CD4-positive, alpha-beta T cell (primary cell): ENCODE data around the gene NGRN. TPM values are rescaled to one million over a fixed set of nuclear protein-coding genes. Genes with fewer than 3 reads are reported as not detected.

Experiments
- ATAC-seq: fragments of 200-7000 bp; cut with Tn5 transposase; one replicate; pipeline ENCODE4 v1.10.0; 2022; ENCODE audit warnings: mild to moderate bottlenecking; ENCODE audit not compliant: poor library complexity
- CTCF ChIA-PET: fragments of 350-600 bp; sonication (Branson Sonifier 250); formaldehyde crosslinking; loops from one replicate; lab custom pipeline; 2021; ENCODE audit warnings: antibody characterized with exemption, inconsistent platforms; lab: Charles Lee
- POLR2A ChIA-PET: fragments of 350-600 bp; sonication (Branson Sonifier 250); formaldehyde crosslinking; loops from one replicate; lab custom pipeline; 2021; ENCODE audit warnings: antibody characterized with exemption, inconsistent platforms; lab: Charles Lee
- DNase-seq, 14 experiments: peaks; one replicate each; pipeline ENCODE4 v3.0.0-alpha.2; 2013 to 2020; ENCODE audit warnings: mixed read lengths in 2 of 14
- H3K27ac ChIP-seq, 2 donors: one replicate each; pipeline versions ENCODE4 v1.5.1 to v1.7.0; 2013; ENCODE audit warnings: low read length in 2 of 2, low read depth in 1 of 2, mild to moderate bottlenecking in 1 of 2
- H3K27me3 ChIP-seq, 2 experiments: 1 replicate in 1 of 2; 2 replicates in 1 of 2; pipeline versions ENCODE4 v1.6.1 to v1.7.0; 2013; ENCODE audit warnings: low read length in 2 of 2, control low read depth in 1 of 2, mild to moderate bottlenecking in 1 of 2, moderate library complexity in 1 of 2; ENCODE audit not compliant: insufficient read depth in 2 of 2, control insufficient read depth in 1 of 2
- H3K36me3 ChIP-seq: one replicate; pipeline ENCODE4 v1.6.1; 2013; ENCODE audit warnings: low read length, control low read depth; ENCODE audit not compliant: insufficient read depth
- H3K4me1 ChIP-seq: one replicate; pipeline ENCODE4 v1.6.1; 2013; ENCODE audit warnings: low read length, control low read depth; ENCODE audit not compliant: insufficient read depth
- H3K4me3 ChIP-seq: one replicate; pipeline ENCODE4 v1.5.1; 2013; ENCODE audit warnings: mild to moderate bottlenecking, low read length, moderate library complexity
- H3K9me3 ChIP-seq, 2 experiments: 1 replicate in 1 of 2; 2 replicates in 1 of 2; pipeline versions ENCODE4 v1.6.1 to v1.7.0; 2013; ENCODE audit warnings: low read length in 2 of 2, mild to moderate bottlenecking in 2 of 2, control low read depth in 1 of 2, moderate library complexity in 1 of 2; ENCODE audit not compliant: control insufficient read depth in 1 of 2, insufficient read depth in 1 of 2
- H3K27ac Mint-ChIP-seq: one replicate; pipeline ENCODE4 v1.8.0; 2020; ENCODE audit warnings: mixed read lengths
- H3K27me3 Mint-ChIP-seq: one replicate; pipeline ENCODE4 v1.8.0; 2021; ENCODE audit warnings: mixed read lengths
- H3K36me3 Mint-ChIP-seq: one replicate; pipeline ENCODE4 v1.8.0; 2021; ENCODE audit warnings: low read depth, mixed read lengths
- H3K4me1 Mint-ChIP-seq: one replicate; pipeline ENCODE4 v1.8.0; 2021; ENCODE audit warnings: low read depth, mixed read lengths
- H3K4me3 Mint-ChIP-seq: one replicate; pipeline ENCODE4 v1.8.0; 2020; ENCODE audit warnings: mild to moderate bottlenecking, mixed read lengths
- H3K9me3 Mint-ChIP-seq: one replicate; pipeline ENCODE4 v1.8.0; 2020; ENCODE audit warnings: mixed read lengths
- intact Hi-C, 2 experiments: fragments of 100-400 bp; cut with DNase I in 1 of 2; cut with micrococcal nuclease in 1 of 2; formaldehyde crosslinking; loops; one replicate each; pipeline versions ENCODE4 v1.15.1 to v1.9.0; 2023 to 2025; cut with DNase I, micrococcal nuclease
- total RNA-seq, 174 experiments: library from RNA in 2 of 174; stranded (reverse) in 2 of 174; gene quantifications; one replicate each; pipeline ENCODE4 v1.2.3 and lab custom pipeline; 2021 to 2026
- TF ChIP-seq, protein P1 (sequence below): fragments of 200-600 bp; IDR thresholded peaks from one replicate; pipeline ENCODE4 v1.8.0; 2022; ENCODE audit warnings: antibody characterized with exemption, mild to moderate bottlenecking

The NGRN gene
- total RNA-seq, 2 experiments from 2014 or later, result 55.7 to 58.4 TPM

DNA sequence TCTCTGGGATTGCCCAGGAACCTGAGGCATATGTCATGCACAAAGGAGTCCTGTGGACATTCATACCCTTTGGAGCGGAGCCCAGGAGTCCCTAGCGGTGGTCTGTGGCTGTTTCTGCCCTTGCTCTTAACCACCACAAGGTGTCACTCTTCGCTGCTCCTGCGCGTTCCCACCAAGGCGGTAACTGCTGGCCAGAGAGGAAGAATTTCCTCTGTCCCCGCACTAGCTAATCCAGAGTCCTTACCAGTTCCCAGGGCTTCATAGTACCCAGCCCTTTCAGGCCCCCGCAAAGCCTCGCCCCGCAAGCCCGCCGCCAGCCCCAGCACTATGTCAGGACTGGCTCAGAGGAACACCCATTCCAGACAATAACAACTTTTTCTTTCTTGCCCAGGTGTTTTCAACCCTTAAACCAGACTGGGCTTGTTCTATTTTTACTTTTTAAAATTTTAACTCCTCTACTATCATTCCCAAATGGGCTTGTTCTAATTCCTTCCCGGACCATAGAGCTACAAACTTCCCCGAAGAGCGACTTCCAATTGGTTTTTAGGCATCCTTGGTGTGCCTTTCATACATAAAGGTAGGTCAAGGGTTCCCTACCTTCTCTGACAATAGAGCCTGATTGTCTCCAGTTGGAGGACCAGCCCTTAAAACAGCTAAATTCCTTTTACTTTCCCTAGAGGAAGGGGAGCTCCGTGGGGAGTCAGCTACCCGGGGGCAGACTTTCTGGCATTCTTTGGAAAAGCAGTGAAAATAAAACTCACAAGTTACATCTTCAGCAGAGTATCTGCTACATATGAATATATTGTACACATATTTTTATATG lies 54.8 kb downstream of the NGRN start:
- peak; percentile 43 to 87 (median 56) for DNase-seq
- Histone ChIP-seq H3K27me3 (no peaks in the 10 kb centered on the region), H3K4me3 (no peak overlapping the region), H3K36me3 (no peaks in the 10 kb centered on the region), H3K9me3 (no peaks in the 10 kb centered on the region), H3K27ac (no peak overlapping the region), H3K4me1 (peaks cover 7% of the 10 kb centered on the region)
- peak; percentile 96 for ATAC-seq
- CTCF ChIA-PET, result interaction anchor here (0.6 to 3.3 kb wide), 30 partner anchors 9 to 566 kb away, joined by 3 to 37 read pairs (median 3); partner anchors contain the start of genes IQGAP1 and ZNF774
- POLR2A ChIA-PET, result interaction anchor here (0.7 to 1.6 kb wide), 2 partner anchors 14 to 161 kb away, joined by 3 to 5 read pairs; no protein-coding TSS in a partner anchor
- no peak overlapping the region for H3K4me3 Mint-ChIP-seq
- no peaks in the 10 kb centered on the region for H3K9me3 Mint-ChIP-seq
- H3K27ac Mint-ChIP-seq, result no peak overlapping the region
- peaks cover 9% of the 10 kb centered on the region for H3K4me1 Mint-ChIP-seq
- H3K36me3 Mint-ChIP-seq, result no peaks in the 10 kb centered on the region
- TF ChIP-seq, protein P1, sequence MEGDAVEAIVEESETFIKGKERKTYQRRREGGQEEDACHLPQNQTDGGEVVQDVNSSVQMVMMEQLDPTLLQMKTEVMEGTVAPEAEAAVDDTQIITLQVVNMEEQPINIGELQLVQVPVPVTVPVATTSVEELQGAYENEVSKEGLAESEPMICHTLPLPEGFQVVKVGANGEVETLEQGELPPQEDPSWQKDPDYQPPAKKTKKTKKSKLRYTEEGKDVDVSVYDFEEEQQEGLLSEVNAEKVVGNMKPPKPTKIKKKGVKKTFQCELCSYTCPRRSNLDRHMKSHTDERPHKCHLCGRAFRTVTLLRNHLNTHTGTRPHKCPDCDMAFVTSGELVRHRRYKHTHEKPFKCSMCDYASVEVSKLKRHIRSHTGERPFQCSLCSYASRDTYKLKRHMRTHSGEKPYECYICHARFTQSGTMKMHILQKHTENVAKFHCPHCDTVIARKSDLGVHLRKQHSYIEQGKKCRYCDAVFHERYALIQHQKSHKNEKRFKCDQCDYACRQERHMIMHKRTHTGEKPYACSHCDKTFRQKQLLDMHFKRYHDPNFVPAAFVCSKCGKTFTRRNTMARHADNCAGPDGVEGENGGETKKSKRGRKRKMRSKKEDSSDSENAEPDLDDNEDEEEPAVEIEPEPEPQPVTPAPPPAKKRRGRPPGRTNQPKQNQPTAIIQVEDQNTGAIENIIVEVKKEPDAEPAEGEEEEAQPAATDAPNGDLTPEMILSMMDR, result peak; percentile 96
- H3K27me3 Mint-ChIP-seq, result no peaks in the 10 kb centered on the region
- intact Hi-C loops, result loop anchor here (1.0 to 10.0 kb wide), 9 partner anchors 42 to 612 kb away; partner anchors contain the start of gene HDDC3 (in 1 of the 2)

DNA sequence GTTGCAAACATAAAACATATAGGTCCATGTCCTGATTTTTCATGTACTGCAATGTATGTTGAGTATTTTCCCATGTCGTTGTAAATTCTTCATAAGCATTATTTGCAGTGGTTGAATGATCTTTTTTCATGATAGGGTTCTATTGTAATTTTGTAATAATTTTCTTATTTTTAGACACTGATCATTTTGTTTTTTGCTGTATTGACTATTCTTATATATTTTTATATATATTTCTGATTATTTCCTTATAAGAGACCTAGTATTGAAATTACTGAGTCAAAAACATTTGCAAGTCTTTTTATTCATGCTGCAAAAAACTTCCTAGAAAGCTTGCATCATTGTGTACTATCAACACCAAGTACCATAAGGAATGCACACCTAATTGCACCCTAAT lies 55.4 kb downstream of the NGRN start:
- Mint-ChIP-seq H3K36me3 (no peaks in the 10 kb centered on the region), H3K27me3 (no peaks in the 10 kb centered on the region), H3K4me3 (no peak overlapping the region), H3K27ac (no peak overlapping the region), H3K4me1 (peaks cover 9% of the 10 kb centered on the region), H3K9me3 (no peaks in the 10 kb centered on the region)
- ATAC-seq, result no peak
- no peak for DNase-seq
- intact Hi-C loops, result loop anchor here (1.0 to 10.0 kb wide), 9 partner anchors 41 to 611 kb away; partner anchors contain the start of gene HDDC3 (in 1 of the 2)
- no peak overlapping the region for H3K4me3 ChIP-seq
- TF ChIP-seq, protein P1, result no peak
- no peaks in the 10 kb centered on the region for H3K36me3 ChIP-seq
- H3K27ac ChIP-seq, result no peak overlapping the region
- H3K9me3 ChIP-seq, result no peaks in the 10 kb centered on the region
- no peaks in the 10 kb centered on the region for H3K27me3 ChIP-seq
- H3K4me1 ChIP-seq, result peaks cover 7% of the 10 kb centered on the region
- CTCF ChIA-PET, result interaction anchor here (1.2 to 3.3 kb wide), 6 partner anchors 8 to 566 kb away, joined by 3 to 37 read pairs (median 6); partner anchors contain the start of gene IQGAP1
- POLR2A ChIA-PET, result interaction anchor here (1.6 kb wide), 1 partner anchor 161 kb away, joined by 5 read pairs; no protein-coding TSS in a partner anchor

Other genes with a start within 250 kb of the NGRN start
- gene IDH2, start 163.2 kb upstream of the NGRN start, total RNA-seq, result 10 to 100 TPM; 38.0 to 38.2 TPM
- 1 to 10 TPM; 8.0 to 9.5 TPM for gene SEMA4B, start 64.3 kb upstream of the NGRN start, total RNA-seq
- gene CIB1, start 31.7 kb upstream of the NGRN start, total RNA-seq, result 100 to 1,000 TPM; 279 to 295 TPM
- gene GDPGP1, start 31.5 kb upstream of the NGRN start, total RNA-seq, result 1 to 10 TPM; 7.5 to 8.3 TPM
- 1 to 10 TPM in 1 of 2 experiments, under 1 TPM in 1; 0.63 to 1.8 TPM for gene TTLL13, start 16.1 kb upstream of the NGRN start, total RNA-seq
- 1 to 10 TPM in 1 of 2 experiments, under 1 TPM in 1; 0.20 to 1.1 TPM for gene ZNF774, start 86.6 kb downstream of the NGRN start, total RNA-seq
- gene IQGAP1, start 122.6 kb downstream of the NGRN start, total RNA-seq, result 10 to 100 TPM; 76.8 to 78.7 TPM